ENCODE results near the gene DKK1.
"Not testable (repeated sequence)": the region's sequence is repeated elsewhere in the genome, so short reads cannot be mapped to it uniquely, and the experiment has no call there.

Gene DKK1

DNA sequence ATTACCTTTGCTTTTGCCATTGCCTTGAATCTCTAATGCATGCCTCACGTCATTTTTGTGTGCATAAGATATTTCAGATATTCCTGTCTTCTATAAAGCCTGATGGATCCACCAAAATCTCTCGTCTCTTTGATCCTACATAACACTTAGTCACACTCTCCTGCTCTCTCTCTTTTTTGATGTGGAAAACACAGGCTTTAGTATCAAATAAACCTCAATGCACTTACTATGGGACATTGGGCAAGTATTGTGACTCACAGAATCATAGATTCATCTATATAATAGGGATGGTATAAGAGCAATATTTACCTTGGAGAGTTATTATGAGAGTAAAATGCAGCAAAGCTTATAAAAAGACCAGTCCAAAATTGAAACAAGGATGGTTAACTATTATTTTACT, 39.1 kb downstream of the DKK1 start:
- in situ Hi-C loops (cut with MboI; ENCODE audit: low sequenced_read_pairs, unreplicated experiment), result no loop called here
- no peak for TF ChIP-seq CTCF (IDR thresholded peaks at IDR 0.05; ENCODE audit: borderline replicate concordance, control extremely low read depth, extremely low read depth, insufficient read depth, missing control alignments)
- no peak for DNase-seq (ENCODE audit: low spot score)

- no peak for DNase-seq (ENCODE audit: low spot score)
- TF ChIP-seq CTCF (IDR thresholded peaks at IDR 0.05; ENCODE audit: borderline replicate concordance, control extremely low read depth, extremely low read depth, insufficient read depth, missing control alignments), result no peak
- in situ Hi-C loops (cut with MboI; ENCODE audit: low sequenced_read_pairs, unreplicated experiment), result no loop called here
Observed at GRCh38 chr10:52353960-52354394, 39.9 kb downstream of the DKK1 start.

DNA sequence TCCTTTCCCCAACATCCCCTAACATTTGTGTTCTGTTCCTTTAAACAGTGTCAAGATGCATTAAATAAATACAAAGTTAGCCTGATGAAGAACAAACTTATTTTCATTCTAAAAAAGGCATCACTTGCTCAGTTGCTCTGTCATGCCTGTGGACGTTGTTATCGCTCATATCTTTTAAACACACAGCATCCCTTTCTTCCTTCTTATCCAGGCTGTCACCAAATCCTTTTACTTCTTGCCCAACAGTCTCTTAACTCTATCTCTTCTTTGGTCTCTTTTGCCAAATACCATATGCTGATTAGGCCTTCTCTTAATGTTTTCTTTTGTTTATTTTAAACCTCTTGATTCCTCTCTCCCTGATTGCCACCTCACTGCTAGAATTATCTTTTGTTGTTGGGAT, 43.9 kb downstream of the DKK1 start:
- in situ Hi-C loops (cut with MboI; ENCODE audit: low sequenced_read_pairs, unreplicated experiment), result no loop called here
- TF ChIP-seq CTCF (IDR thresholded peaks at IDR 0.05; ENCODE audit: borderline replicate concordance, control extremely low read depth, extremely low read depth, insufficient read depth, missing control alignments), result no peak
- DNase-seq (ENCODE audit: low spot score), result no peak

DNA sequence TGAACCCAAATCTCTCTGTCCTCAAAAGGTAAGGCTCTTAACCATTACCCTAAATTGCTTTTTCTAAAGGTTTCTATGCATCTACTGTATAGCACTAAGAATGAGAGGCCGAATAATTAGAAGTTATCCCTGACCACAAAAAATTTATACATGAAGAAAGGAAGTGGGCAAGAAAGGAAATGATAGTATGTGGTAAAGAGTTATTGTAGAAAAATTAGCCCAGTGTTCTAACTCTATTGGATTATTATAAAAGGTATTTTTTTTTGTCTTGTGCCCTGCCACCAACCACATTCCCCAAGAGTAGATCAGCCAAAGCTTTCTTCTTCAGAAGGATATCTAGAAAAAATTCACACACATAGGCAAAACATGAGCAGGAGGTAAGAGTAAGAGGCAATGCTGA, 45.4 kb downstream of the DKK1 start:
- DNase-seq (ENCODE audit: low spot score), result no peak
- TF ChIP-seq CTCF (IDR thresholded peaks at IDR 0.05; ENCODE audit: borderline replicate concordance, control extremely low read depth, extremely low read depth, insufficient read depth, missing control alignments), result no peak
- in situ Hi-C loops (cut with MboI; ENCODE audit: low sequenced_read_pairs, unreplicated experiment), result no loop called here

DNA sequence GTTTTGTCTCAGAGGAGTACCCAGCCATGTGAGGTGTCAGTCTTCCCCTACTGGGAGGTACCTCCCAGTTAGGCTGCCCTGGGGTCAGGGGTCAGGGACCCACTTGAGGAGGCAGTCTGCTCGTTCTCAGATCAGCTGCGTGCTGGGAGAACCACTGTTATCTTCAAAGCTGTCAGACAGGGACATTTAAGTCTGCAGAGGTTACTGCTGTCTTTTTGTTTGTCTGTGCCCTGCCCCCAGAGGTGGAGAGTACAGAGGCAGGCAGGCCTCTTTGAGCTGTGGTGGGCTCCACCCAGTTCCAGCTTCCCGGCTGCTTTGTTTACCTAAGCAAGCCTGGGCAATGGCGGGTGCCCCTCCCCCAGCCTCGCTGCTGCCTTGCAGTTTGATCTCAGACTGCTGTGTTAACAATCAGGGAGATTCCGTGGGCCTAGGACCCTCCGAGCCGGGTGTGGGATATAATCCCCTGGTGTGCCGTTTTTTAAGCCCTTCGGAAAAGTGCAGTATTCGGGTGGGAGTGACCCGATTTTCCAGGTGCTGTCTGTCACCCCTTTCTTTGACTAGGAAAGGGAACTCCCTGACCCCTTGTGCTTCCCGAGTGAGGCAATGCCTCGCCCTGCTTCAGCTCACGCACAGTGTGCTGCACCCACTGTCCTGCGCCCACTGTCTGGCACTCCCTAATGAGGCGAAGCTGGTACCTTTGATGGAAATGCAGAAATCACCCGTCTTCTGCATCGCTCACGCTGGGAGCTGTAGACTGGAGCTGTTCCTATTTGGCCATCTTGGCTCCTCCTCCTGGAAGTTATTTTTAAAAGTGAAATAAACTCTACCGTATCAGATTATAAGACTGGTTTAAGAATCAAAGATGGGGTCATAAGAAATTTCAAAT, 51.7 kb downstream of the DKK1 start:
- in situ Hi-C loops (cut with MboI; ENCODE audit: low sequenced_read_pairs, unreplicated experiment); DNase-seq (ENCODE audit: low spot score): not testable (repeated sequence)

All from GM13976 (cell line).